Stomach (tissue), 9 donors: ENCODE measurements around the gene VPS39. TPM values are rescaled to one million over a fixed set of nuclear protein-coding genes. Genes with fewer than 3 reads are reported as not detected.

Experiments used
- DNase-seq, 2 donors: peaks; one replicate each; pipeline versions ENCODE4 v3.0.0 to v3.0.0-alpha.2; 2013 to 2019
- H3K27ac ChIP-seq, 5 donors: fragments of 200-600 bp in 4 of 5; sonication (generic) in 4 of 5; one replicate each; pipeline ENCODE4 v1.5.1; 2013 to 2019; ENCODE audit warnings: mild to moderate bottlenecking in 1 of 5, moderate library complexity in 1 of 5
- H3K27me3 ChIP-seq, 3 donors: fragments of 200-600 bp; sonication (generic); one replicate each; pipeline ENCODE4 v1.5.1; 2017 to 2019; ENCODE audit warnings: mixed run types in 1 of 3
- H3K36me3 ChIP-seq, 4 donors: fragments of 200-600 bp; sonication (generic); 1 replicate in 3 of 4; 2 replicates in 1 of 4; pipeline ENCODE4 v1.5.1; 2016 to 2019
- H3K4me1 ChIP-seq, 4 donors: fragments of 200-600 bp; sonication (generic); one replicate each; pipeline ENCODE4 v1.5.1; 2016 to 2019
- H3K4me3 ChIP-seq, 4 donors: fragments of 200-600 bp; sonication (generic) in 3 of 4; one replicate each; pipeline ENCODE4 v1.5.1; 2016 to 2019; ENCODE audit warnings: mild to moderate bottlenecking in 1 of 4
- H3K9me3 ChIP-seq, 4 donors: fragments of 200-600 bp; sonication (generic); one replicate each; pipeline ENCODE4 v1.5.1; 2016 to 2019
- EP300 ChIP-seq: sonication (generic); formaldehyde crosslinking; IDR thresholded peaks from one replicate; pipeline ENCODE4 v1.6.1; 2017; ENCODE audit warnings: antibody characterized with exemption
- POLR2A ChIP-seq, 4 donors: fragments of 450-650 bp; IDR thresholded peaks; one replicate each; pipeline ENCODE4 v1.6.1; 2016; ENCODE audit warnings: antibody characterized with exemption in 4 of 4, control low read depth in 2 of 4, mild to moderate bottlenecking in 1 of 4, moderate library complexity in 1 of 4
- POLR2AphosphoS5 ChIP-seq, 3 donors: sonication (generic); formaldehyde crosslinking; IDR thresholded peaks; one replicate each; pipeline ENCODE4 v1.6.1; 2016; ENCODE audit warnings: antibody characterized with exemption in 3 of 3
- WGBS, 5 donors: extraction: QIAGEN DNeasy Blood & Tissue Kit in 3 of 5; methylation state at CpG; one replicate each; pipeline versions ENCODE4 v1.1.5 to v1.1.7; 2013 to 2018; 5-methylcytosine and 5-hydroxymethylcytosine counted together
- intact Hi-C: fragments of 100-400 bp; cut with DNase I; formaldehyde crosslinking; loops from one replicate; pipeline ENCODE4 v1.15.1; 2023; ENCODE audit warnings: low total_unique reads
- polyA plus RNA-seq, 3 donors: library from polyadenylated mRNA; stranded (reverse); fragments of 200-250 nt; gene quantifications; one replicate each; pipeline ENCODE4 v1.2.3, GENCODE V29; 2013
- small RNA-seq, 4 donors: library from RNA; depleted of rRNA; stranded (forward); fragments of <200 nt; gene quantifications; one replicate each; pipeline ENCODE3, GENCODE V24; 2016
- total RNA-seq, 5 donors: library from RNA; depleted of rRNA; stranded (reverse); fragments of >200 nt; gene quantifications; one replicate each; pipeline versions ENCODE4 v1.1.0 to v1.2.3, GENCODE V29; 2014 to 2016
- TF ChIP-seq, protein P1 (sequence below), 7 experiments: fragments of 450-650 bp in 4 of 7; fragments of 200-600 bp in 3 of 7; sonication (generic) in 3 of 7; IDR thresholded peaks; one replicate each; pipeline ENCODE4 v1.5.1; 2016 to 2019; ENCODE audit warnings: antibody characterized with exemption in 7 of 7, control low read depth in 2 of 7, mild to moderate bottlenecking in 1 of 7
- donor health status: healthy with polysubstance abuse.
- donor health status: Bipolar disorder and iron deficiency.
- donor health status: healthy.

The VPS39 gene
- total and polyA plus RNA-seq, 8 donors: 22.2 to 635 (median 74.3) TPM

DNA sequence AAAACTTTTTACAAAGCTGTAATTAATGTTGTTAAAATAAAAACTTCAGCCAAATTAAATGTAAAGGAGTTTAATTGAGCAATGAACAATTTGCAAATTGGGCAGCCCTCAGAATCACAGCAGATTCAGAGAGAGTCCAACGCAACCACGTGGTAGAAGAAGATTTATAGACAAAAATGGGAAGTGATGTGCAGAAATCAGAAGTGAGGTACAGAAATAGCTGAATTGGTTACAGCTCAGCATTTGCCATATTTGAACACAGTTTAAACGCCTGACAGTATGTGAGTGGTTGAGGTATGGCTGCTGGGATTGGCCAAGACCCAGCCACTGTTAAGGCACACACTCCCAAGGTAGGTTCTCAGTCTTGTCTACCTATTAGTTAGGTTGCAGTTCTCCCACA, 99.3 kb downstream of the VPS39 start:
- DNase-seq: no peak
- Histone ChIP-seq H3K9me3 (peaks cover 0 to 5% (median 0%) of the 10 kb centered on the region in 4 donors), H3K36me3 (no peaks in the 10 kb centered on the region), H3K4me3 (no peak overlapping the region), H3K4me1 (peaks cover 0 to 20% (median 9%) of the 10 kb centered on the region in 4 donors), H3K27me3 (no peaks in the 10 kb centered on the region), H3K27ac (no peak overlapping the region)
- WGBS, 5 donors: 65 to 88% (median 79%) methylated on average over 3 of the region's 3 CpGs
- intact Hi-C loops: no loop called here
- TF ChIP-seq EP300 (no peak), POLR2A (IDR thresholded peaks at IDR 0.05) (no peak), POLR2AphosphoS5 (IDR thresholded peaks at IDR 0.05) (no peak)
- TF ChIP-seq, protein P1, sequence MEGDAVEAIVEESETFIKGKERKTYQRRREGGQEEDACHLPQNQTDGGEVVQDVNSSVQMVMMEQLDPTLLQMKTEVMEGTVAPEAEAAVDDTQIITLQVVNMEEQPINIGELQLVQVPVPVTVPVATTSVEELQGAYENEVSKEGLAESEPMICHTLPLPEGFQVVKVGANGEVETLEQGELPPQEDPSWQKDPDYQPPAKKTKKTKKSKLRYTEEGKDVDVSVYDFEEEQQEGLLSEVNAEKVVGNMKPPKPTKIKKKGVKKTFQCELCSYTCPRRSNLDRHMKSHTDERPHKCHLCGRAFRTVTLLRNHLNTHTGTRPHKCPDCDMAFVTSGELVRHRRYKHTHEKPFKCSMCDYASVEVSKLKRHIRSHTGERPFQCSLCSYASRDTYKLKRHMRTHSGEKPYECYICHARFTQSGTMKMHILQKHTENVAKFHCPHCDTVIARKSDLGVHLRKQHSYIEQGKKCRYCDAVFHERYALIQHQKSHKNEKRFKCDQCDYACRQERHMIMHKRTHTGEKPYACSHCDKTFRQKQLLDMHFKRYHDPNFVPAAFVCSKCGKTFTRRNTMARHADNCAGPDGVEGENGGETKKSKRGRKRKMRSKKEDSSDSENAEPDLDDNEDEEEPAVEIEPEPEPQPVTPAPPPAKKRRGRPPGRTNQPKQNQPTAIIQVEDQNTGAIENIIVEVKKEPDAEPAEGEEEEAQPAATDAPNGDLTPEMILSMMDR (IDR thresholded peaks at IDR 0.05): no peak

Small RNA genes lying within 50 kb of the gene (small RNA-seq; reads per million reads assigned to genes)
- 0 to 0.62 (median 0.07) reads per million in 4 donors for gene MIR627

Other genes with a start within 250 kb of the VPS39 start
- gene EHD4, start 235.7 kb downstream of the VPS39 start, total RNA-seq: 10 to 100 TPM in 4 of 5 donors, 1 to 10 TPM in 1; 9.4 to 86.4 (median 23.1) TPM
- gene EHD4, start 235.7 kb downstream of the VPS39 start, polyA plus RNA-seq: 10 to 100 TPM in 1 of 3 donors, 1 to 10 TPM in 2; 5.8 to 12.1 (median 9.8) TPM
- not detected for gene PLA2G4E, start 187.3 kb downstream of the VPS39 start, total RNA-seq
- gene PLA2G4E, start 187.3 kb downstream of the VPS39 start, polyA plus RNA-seq: under 1 TPM in 1 of 3 donors, not detected in 2; 0.78 TPM
- gene PLA2G4D, start 113.7 kb downstream of the VPS39 start, total RNA-seq: 1 to 10 TPM in 2 of 5 donors, not detected in 3; 1.2 to 2.9 TPM
- gene PLA2G4D, start 113.7 kb downstream of the VPS39 start, polyA plus RNA-seq: 1 to 10 TPM in 1 of 3 donors, under 1 TPM in 1, not detected in 1; 0.18 to 3.2 TPM
- gene PLA2G4F, start 51.7 kb downstream of the VPS39 start, total RNA-seq: 10 to 100 TPM in 4 of 5 donors, 1 to 10 TPM in 1; 3.5 to 41.4 (median 12.9) TPM
- 1 to 10 TPM; 1.9 to 4.7 (median 3.8) TPM for gene PLA2G4F, start 51.7 kb downstream of the VPS39 start, polyA plus RNA-seq
- gene GANC, start 64.9 kb upstream of the VPS39 start, total RNA-seq: 10 to 100 TPM; 10.1 to 77.6 (median 26.6) TPM
- gene GANC, start 64.9 kb upstream of the VPS39 start, polyA plus RNA-seq: 1 to 10 TPM; 5.2 to 7.3 (median 5.3) TPM
- gene TMEM87A, start 65.1 kb upstream of the VPS39 start, total RNA-seq: 100 to 1,000 TPM in 1 of 5 donors, 10 to 100 TPM in 4; 12.3 to 128 (median 42.3) TPM
- 10 to 100 TPM; 11.8 to 25.7 (median 19.3) TPM for gene TMEM87A, start 65.1 kb upstream of the VPS39 start, polyA plus RNA-seq
- 100 to 1,000 TPM in 1 of 5 donors, 10 to 100 TPM in 2, 1 to 10 TPM in 1, under 1 TPM in 1; 0.29 to 244 (median 13.9) TPM for gene CAPN3, start 151.2 kb upstream of the VPS39 start, total RNA-seq
- gene CAPN3, start 151.2 kb upstream of the VPS39 start, polyA plus RNA-seq: 10 to 100 TPM in 1 of 3 donors, 1 to 10 TPM in 2; 3.9 to 22.1 (median 7.3) TPM